Fibroblast of mammary gland (primary cell): ENCODE data around the gene CRELD1.

ENCODE experiments used
- DNase-seq: peaks from one replicate; pipeline ENCODE4 v3.0.0-alpha.2; 2010; ENCODE audit warnings: low read depth
- H3K4me3 ChIP-seq: 2 replicates; pipeline ENCODE4 v1.5.1; 2011; ENCODE audit warnings: low read depth, mild to moderate bottlenecking, low read length, moderate library complexity; ENCODE audit not compliant: control insufficient read depth
- CTCF ChIP-seq: conservative IDR thresholded peaks from 2 replicates; pipeline ENCODE4 v1.5.1; 2011; ENCODE audit warnings: low read depth, low read length, inconsistent platforms; ENCODE audit not compliant: control insufficient read depth, insufficient read depth

The CRELD1 gene

GRCh38 chr3:9944271-9944670 is 10.6 kb downstream of the CRELD1 start:
- DNase-seq = no peak
- TF ChIP-seq CTCF = no peak
- H3K4me3 ChIP-seq = no peak overlapping the region

- H3K4me3 ChIP-seq = no peak overlapping the region
- no peak for TF ChIP-seq CTCF
- no peak for DNase-seq
Measured at GRCh38 chr3:9945358-9945757, 11.7 kb downstream of the CRELD1 start.

GRCh38 chr3:9946112-9947024 is 12.7 kb downstream of the CRELD1 start:
- peak overlapping the region; percentile 60 for H3K4me3 ChIP-seq
- peak; percentile 32 for TF ChIP-seq CTCF
- DNase-seq = peak; percentile 86

DNA sequence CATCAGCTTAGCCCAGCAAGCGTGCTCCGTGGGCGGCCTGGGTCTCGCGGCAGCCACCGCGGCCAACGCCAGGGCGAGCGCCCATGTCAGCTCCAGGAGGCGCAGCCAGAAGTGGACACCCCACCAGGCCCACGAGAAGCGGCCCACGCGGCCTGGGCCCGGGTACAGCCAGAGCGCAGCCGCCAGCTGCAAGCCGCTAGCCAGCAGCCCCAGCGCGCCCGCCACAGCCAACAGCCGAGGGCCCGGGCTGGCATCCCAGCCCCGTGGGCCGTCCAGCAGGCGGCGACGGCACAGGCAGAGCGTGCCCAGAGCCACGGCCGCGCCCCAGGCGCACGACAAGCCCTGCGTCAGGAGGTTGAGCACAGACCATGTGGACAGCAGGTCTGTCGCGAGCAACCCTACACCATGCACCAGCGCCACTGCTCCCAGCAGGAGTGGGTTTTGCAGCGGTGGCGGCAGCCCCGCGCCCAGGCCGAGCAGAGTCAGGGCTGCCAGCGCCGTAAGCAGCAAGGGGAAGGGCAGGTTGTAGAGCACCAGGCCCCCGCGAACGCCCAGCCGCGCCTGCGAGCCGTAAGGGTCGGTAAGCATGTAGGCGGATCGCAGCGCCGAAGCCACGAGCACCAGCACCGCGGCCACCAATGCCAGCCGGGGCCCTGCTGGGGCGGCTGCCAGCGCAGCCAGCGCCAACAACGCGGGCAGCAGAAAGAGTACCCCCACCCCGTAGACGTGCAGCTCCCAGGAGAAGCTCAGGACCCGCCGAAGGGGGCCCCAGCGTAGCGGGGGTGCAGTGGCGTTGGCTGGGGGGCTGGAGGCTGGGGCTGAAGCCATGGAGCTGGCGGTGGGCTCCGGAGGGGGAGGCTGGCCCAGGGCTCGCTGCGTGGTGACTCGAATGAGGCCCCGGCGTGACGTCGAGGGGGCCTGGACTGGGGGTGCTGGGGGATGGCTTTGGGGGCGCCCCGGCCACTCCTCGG is 13.7 kb downstream of the CRELD1 start:
- H3K4me3 ChIP-seq = peak overlapping the region; percentile 59
- DNase-seq = peak; percentile 71
- TF ChIP-seq CTCF = peak; percentile 24

DNA sequence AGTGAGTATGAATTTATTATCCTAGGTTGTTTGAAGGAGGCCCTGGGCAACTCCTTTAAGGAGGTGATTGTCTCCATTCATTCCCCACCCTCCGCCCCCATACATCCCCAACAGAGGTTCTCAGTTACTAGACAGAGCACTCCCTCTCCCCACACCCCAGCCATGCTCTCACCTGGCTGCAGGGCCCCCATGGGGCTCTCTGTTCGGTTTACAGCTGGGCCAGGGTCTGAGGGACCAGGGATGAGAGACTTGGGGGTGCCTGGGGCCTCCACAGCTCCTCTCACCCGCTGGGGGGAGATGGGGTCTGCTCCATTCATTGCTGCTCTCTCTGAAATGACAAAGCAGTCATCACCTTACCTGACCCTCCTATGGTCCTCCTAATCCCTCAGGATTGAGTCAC is 15.0 kb downstream of the CRELD1 start:
- TF ChIP-seq CTCF = no peak
- no peak overlapping the region for H3K4me3 ChIP-seq
- no peak for DNase-seq

- no peak for TF ChIP-seq CTCF
- DNase-seq = no peak
- H3K4me3 ChIP-seq = no peak overlapping the region
Measured at GRCh38 chr3:9949115-9949514, 15.5 kb downstream of the CRELD1 start.
